Keratinocyte (primary cell): ENCODE data around the gene CTNNA2. TPM values are rescaled to one million over a fixed set of nuclear protein-coding genes. Genes with fewer than 3 reads are reported as not detected.

Source experiments
- DNase-seq: peaks from one replicate; pipeline ENCODE4 v3.0.0-alpha.2; 2011; ENCODE audit warnings: low read depth, missing footprints, low spot score
- FAIRE-seq: peaks from 2 replicates; lab custom pipeline; 2011; peaks lifted over from hg19 to GRCh38; lab: Jason Lieb, UNC
- H2AFZ ChIP-seq: 2 replicates; pipeline ENCODE4 v1.6.0; 2012; ENCODE audit warnings: low read length, control low read depth, inconsistent platforms; ENCODE audit not compliant: control insufficient read depth
- H3K27ac ChIP-seq: 2 replicates; pipeline ENCODE4 v1.5.1; 2011; ENCODE audit warnings: low read length; ENCODE audit not compliant: control insufficient read depth, insufficient read depth
- H3K27me3 ChIP-seq: 3 replicates; pipeline ENCODE4 v1.6.0; 2011; ENCODE audit warnings: low read length; ENCODE audit not compliant: control insufficient read depth, insufficient read depth; ENCODE audit errors: extremely low read depth
- H3K36me3 ChIP-seq, 2 experiments: 2 replicates in 1 of 2; 3 replicates in 1 of 2; pipeline ENCODE4 v1.5.1; 2011; ENCODE audit warnings: low read length in 2 of 2, mild to moderate bottlenecking in 1 of 2; ENCODE audit not compliant: control insufficient read depth in 2 of 2, insufficient read depth in 2 of 2; ENCODE audit errors: extremely low read depth in 1 of 2
- H3K4me1 ChIP-seq: 3 replicates; pipeline ENCODE4 v1.5.1; 2011; ENCODE audit warnings: low read length; ENCODE audit not compliant: control insufficient read depth, insufficient read depth; ENCODE audit errors: extremely low read depth
- H3K4me2 ChIP-seq: 3 replicates; pipeline ENCODE4 v1.6.0; 2011; ENCODE audit warnings: low read depth, low read length; ENCODE audit not compliant: control insufficient read depth, insufficient read depth; ENCODE audit errors: extremely low read depth
- H3K4me3 ChIP-seq, 3 experiments: fragments of 200-600 bp in 1 of 3; sonication (generic) in 1 of 3; 2 replicates in 2 of 3; 3 replicates in 1 of 3; pipeline ENCODE4 v1.5.1; 2011 to 2016; ENCODE audit warnings: low read length in 3 of 3, mild to moderate bottlenecking in 3 of 3, control low read depth in 2 of 3, inconsistent platforms in 1 of 3, low read depth in 1 of 3, mixed read lengths in 1 of 3, mixed run types in 1 of 3, moderate library complexity in 1 of 3; ENCODE audit not compliant: control insufficient read depth in 2 of 3, insufficient read depth in 2 of 3; ENCODE audit errors: extremely low read depth in 1 of 3
- H3K79me2 ChIP-seq: 2 replicates; pipeline ENCODE4 v1.6.0; 2012; ENCODE audit warnings: low read length; ENCODE audit not compliant: control insufficient read depth, insufficient read depth
- H3K9ac ChIP-seq: 3 replicates; pipeline ENCODE4 v1.6.0; 2011; ENCODE audit warnings: low read length; ENCODE audit not compliant: control insufficient read depth, insufficient read depth; ENCODE audit errors: extremely low read depth
- H3K9me1 ChIP-seq: 3 replicates; pipeline ENCODE4 v1.6.0; 2011; ENCODE audit warnings: low read length; ENCODE audit not compliant: control insufficient read depth, insufficient read depth; ENCODE audit errors: extremely low read depth
- H3K9me3 ChIP-seq: 2 replicates; pipeline ENCODE4 v1.5.1; 2012; ENCODE audit warnings: low read depth, low read length; ENCODE audit not compliant: control insufficient read depth
- H4K20me1 ChIP-seq: 3 replicates; pipeline ENCODE4 v1.6.0; 2011; ENCODE audit warnings: low read length; ENCODE audit not compliant: control insufficient read depth, insufficient read depth; ENCODE audit errors: extremely low read depth
- CTCF ChIP-seq, 3 experiments: IDR thresholded peaks in 1 of 3; conservative IDR thresholded peaks in 1 of 3; optimal IDR thresholded peaks in 1 of 3; 2 replicates in 2 of 3; 3 replicates in 1 of 3; pipeline versions ENCODE3 to v1.5.1; 2011; ENCODE audit warnings: low read length in 3 of 3, mild to moderate bottlenecking in 3 of 3, moderate library complexity in 2 of 3, control low read depth in 1 of 3, inconsistent platforms in 1 of 3; ENCODE audit not compliant: insufficient read depth in 2 of 3; ENCODE audit errors: extremely low read depth in 1 of 3
- EZH2 ChIP-seq: IDR thresholded peaks from one replicate; pipeline ENCODE4 v1.6.1; 2012; ENCODE audit warnings: inconsistent platforms, mild to moderate bottlenecking, low read length, moderate library complexity
- dilution Hi-C: fragments of 300-500 bp; cut with MboI; formaldehyde crosslinking; loops from one replicate; pipeline ENCODE4 v1.7.0; 2020; ENCODE audit warnings: low sequenced_read_pairs; ENCODE audit not compliant: extremely low pct_ligation_motif_present
- polyA plus RNA-seq, 5 experiments: library from polyadenylated mRNA; depleted of rRNA in 3 of 5; stranded (reverse) in 3 of 5; stranded (forward) in 1 of 5; unstranded in 1 of 5; fragments of >200 nt; gene quantifications; 1 replicate in 1 of 5; 2 replicates in 3 of 5; 3 replicates in 1 of 5; pipeline versions ENCODE4 v1.2.1 to v1.2.3, GENCODE V29; 2011 to 2012; ENCODE audit warnings: missing spikeins in 2 of 5, low read depth in 1 of 5, low replicate concordance in 1 of 5

CTNNA2 gene
- polyA plus RNA-seq, 1 donor (not counting 4 experiments of a cell fraction or from before 2014, with no cell fraction given) = not detected

GRCh38 chr2:79996709-79997108, 483.9 kb downstream of the CTNNA2 start:
- Histone ChIP-seq H2AFZ (no peak overlapping the region), H3K27me3 (no peaks in the 10 kb centered on the region), H3K9ac (no peak overlapping the region), H3K4me2 (no peak overlapping the region), H3K36me3 (no peaks in the 10 kb centered on the region), H3K4me3 (no peak overlapping the region), H3K9me3 (no peaks in the 10 kb centered on the region), H3K4me1 (no peaks in the 10 kb centered on the region), H3K9me1 (no peaks in the 10 kb centered on the region), H4K20me1 (no peaks in the 10 kb centered on the region), H3K27ac (no peak overlapping the region), H3K79me2 (no peaks in the 10 kb centered on the region)
- no peak for DNase-seq
- dilution Hi-C loops = no loop called here
- no peak for FAIRE-seq
- no peak for TF ChIP-seq CTCF (optimal IDR thresholded peaks at IDR 0.05 in 1 of 3, IDR thresholded peaks at IDR 0.05 in 1 of 3, conservative IDR thresholded peaks at IDR 0.05 in 1 of 3; ENCODE audit: extremely low read depth in 1 of 3, insufficient read depth in 2 of 3, low read length in 3 of 3)
- TF ChIP-seq EZH2 = no peak

- no peak overlapping the region for H2AFZ ChIP-seq
- H3K27me3 ChIP-seq = no peaks in the 10 kb centered on the region
- H3K9me1 ChIP-seq = no peaks in the 10 kb centered on the region
- no peaks in the 10 kb centered on the region for H4K20me1 ChIP-seq
- H3K4me2 ChIP-seq = no peak overlapping the region
- H3K79me2 ChIP-seq = no peaks in the 10 kb centered on the region
- H3K4me1 ChIP-seq = no peaks in the 10 kb centered on the region
- dilution Hi-C loops = no loop called here
- no peak for TF ChIP-seq EZH2
- no peak for TF ChIP-seq CTCF (optimal IDR thresholded peaks at IDR 0.05 in 1 of 3, IDR thresholded peaks at IDR 0.05 in 1 of 3, conservative IDR thresholded peaks at IDR 0.05 in 1 of 3; ENCODE audit: extremely low read depth in 1 of 3, insufficient read depth in 2 of 3, low read length in 3 of 3)
- DNase-seq = no peak
- no peak overlapping the region for H3K4me3 ChIP-seq
- H3K36me3 ChIP-seq = no peaks in the 10 kb centered on the region
- no peaks in the 10 kb centered on the region for H3K9me3 ChIP-seq
- no peak for FAIRE-seq
- no peak overlapping the region for H3K9ac ChIP-seq
- H3K27ac ChIP-seq = no peak overlapping the region
Measured at GRCh38 chr2:80001701-80002101, 488.9 kb downstream of the CTNNA2 start.
